ENCODE results near the gene OR6M1. TPM values are rescaled to one million over a fixed set of nuclear protein-coding genes. Genes with fewer than 3 reads are reported as not detected.

Gene OR6M1
- total RNA-seq, 4 donors from 2014 or later, result not detected

DNA sequence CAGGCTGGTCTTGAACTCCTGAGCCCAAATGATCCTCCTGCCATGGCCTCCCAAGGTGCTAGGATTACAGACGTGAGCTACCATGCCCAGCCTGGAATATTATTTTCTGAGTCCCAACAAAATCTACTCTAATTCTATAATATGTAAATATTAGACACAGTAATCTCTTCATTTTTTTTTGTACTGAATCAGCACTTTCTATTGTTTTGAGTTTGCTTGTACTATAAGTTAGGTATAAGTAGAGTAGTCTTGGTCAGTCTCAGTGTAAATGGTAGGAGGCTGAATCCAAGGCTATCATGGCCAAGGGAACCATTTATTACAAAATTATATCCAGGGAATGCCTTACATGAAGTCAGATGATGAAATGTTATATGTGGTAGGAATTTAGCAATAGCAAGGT, 32.2 kb downstream of the OR6M1 start:
- Histone ChIP-seq H3K4me1 (no peaks in the 10 kb centered on the region), H3K9me3 (no peaks in the 10 kb centered on the region), H3K36me3 (no peaks in the 10 kb centered on the region), H3K27ac (no peak overlapping the region), H3K4me3 (no peak overlapping the region), H3K27me3 (peaks cover 8% of the 10 kb centered on the region)
- TF ChIP-seq EP300 (IDR thresholded peaks at IDR 0.05) (no peak), POLR2A (IDR thresholded peaks at IDR 0.05) (no peak), POLR2AphosphoS5 (IDR thresholded peaks at IDR 0.05) (no peak)
- TF ChIP-seq, protein P1, sequence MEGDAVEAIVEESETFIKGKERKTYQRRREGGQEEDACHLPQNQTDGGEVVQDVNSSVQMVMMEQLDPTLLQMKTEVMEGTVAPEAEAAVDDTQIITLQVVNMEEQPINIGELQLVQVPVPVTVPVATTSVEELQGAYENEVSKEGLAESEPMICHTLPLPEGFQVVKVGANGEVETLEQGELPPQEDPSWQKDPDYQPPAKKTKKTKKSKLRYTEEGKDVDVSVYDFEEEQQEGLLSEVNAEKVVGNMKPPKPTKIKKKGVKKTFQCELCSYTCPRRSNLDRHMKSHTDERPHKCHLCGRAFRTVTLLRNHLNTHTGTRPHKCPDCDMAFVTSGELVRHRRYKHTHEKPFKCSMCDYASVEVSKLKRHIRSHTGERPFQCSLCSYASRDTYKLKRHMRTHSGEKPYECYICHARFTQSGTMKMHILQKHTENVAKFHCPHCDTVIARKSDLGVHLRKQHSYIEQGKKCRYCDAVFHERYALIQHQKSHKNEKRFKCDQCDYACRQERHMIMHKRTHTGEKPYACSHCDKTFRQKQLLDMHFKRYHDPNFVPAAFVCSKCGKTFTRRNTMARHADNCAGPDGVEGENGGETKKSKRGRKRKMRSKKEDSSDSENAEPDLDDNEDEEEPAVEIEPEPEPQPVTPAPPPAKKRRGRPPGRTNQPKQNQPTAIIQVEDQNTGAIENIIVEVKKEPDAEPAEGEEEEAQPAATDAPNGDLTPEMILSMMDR (IDR thresholded peaks at IDR 0.05), result no peak
- 67 to 70% methylated on average over 1 of the region's 1 CpG for WGBS, 2 donors (ENCODE audit: low coverage in 1 of 2)
- ATAC-seq, result no peak

DNA sequence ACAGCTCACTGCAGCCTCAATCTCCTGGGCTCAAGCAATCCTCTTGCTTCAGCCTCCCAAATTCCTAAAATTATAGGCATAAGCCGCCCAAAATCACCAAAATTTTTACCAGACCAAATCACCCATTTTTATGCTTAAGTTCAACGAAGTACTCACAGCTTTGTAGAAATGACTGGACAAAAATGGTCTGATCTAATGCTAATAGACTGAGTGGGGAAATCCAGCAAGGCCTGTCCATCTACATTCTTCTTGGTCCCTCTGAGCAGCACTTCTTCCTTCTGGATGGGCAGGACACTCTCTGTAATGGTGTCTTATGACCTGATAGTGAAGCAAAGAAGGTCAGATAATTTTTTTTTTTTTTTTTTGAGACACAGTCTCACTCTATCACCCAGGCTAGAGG, 33.1 kb downstream of the OR6M1 start:
- TF ChIP-seq EP300 (IDR thresholded peaks at IDR 0.05) (no peak), POLR2A (IDR thresholded peaks at IDR 0.05) (no peak), POLR2AphosphoS5 (IDR thresholded peaks at IDR 0.05) (no peak)
- TF ChIP-seq, protein P1 (IDR thresholded peaks at IDR 0.05), result no peak
- H3K27ac ChIP-seq, result no peak overlapping the region
- no peaks in the 10 kb centered on the region for H3K36me3 ChIP-seq

DNA sequence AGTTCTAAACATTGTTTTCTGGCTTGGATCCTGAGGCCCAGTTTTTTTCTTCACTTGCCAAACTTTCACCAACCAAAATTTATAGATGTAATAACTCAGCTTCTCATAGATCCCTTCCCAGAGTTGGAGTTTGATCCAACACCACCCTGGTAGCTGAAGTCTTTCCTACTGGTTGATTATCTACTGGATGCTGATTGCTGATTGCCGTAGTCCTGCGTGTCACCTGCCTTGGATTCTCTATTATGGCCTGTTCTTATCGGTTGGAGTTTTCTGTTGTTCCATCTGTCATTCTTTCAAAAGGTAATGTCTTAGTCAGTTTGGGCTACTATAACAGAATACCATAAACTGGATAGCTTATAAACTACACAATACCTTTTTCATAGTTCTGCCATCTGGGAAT, 34.5 kb downstream of the OR6M1 start:
- ATAC-seq, result no peak
- 89 to 90% methylated on average over 3 of the region's 3 CpGs for WGBS, 2 donors (ENCODE audit: low coverage in 1 of 2)
- H3K27ac ChIP-seq, result no peak overlapping the region
- H3K36me3 ChIP-seq, result no peaks in the 10 kb centered on the region
- no peaks in the 10 kb centered on the region for H3K9me3 ChIP-seq
- TF ChIP-seq POLR2AphosphoS5 (IDR thresholded peaks at IDR 0.05), result no peak
- TF ChIP-seq POLR2A (IDR thresholded peaks at IDR 0.05), result no peak
- TF ChIP-seq, protein P1 (IDR thresholded peaks at IDR 0.05), result no peak
- no peak for TF ChIP-seq EP300 (IDR thresholded peaks at IDR 0.05)
- H3K4me1 ChIP-seq, result no peaks in the 10 kb centered on the region
- H3K27me3 ChIP-seq, result no peaks in the 10 kb centered on the region
- no peak overlapping the region for H3K4me3 ChIP-seq

More for the DNA sequence above, 33.1 kb downstream of the OR6M1 start:
- Histone ChIP-seq H3K27me3 (no peaks in the 10 kb centered on the region), H3K4me1 (no peaks in the 10 kb centered on the region), H3K4me3 (no peak overlapping the region), H3K9me3 (no peaks in the 10 kb centered on the region)
- ATAC-seq, result no peak
- 63 to 75% methylated on average over 2 of the region's 2 CpGs for WGBS, 2 donors (ENCODE audit: low coverage in 1 of 2)

DNA sequence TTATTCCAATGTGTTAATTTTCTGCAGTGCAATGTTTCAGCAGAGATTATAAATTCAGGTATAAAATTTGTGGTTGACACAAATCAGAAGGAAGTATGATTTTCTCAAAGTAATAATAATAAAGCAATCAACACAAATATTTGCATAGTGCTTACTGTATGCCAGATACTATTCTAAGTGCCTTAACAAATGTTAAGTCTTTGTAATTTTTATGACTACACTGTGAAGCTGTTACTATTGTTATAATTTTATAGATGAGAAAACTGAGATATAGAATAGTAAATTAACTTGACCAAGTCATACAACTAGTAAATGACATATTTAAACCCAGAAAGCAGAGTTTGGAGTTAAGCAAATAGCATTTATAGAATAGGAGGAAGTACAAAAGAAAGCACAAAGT, 35.4 kb downstream of the OR6M1 start:
- Histone ChIP-seq H3K36me3 (no peaks in the 10 kb centered on the region), H3K4me1 (no peaks in the 10 kb centered on the region), H3K27me3 (no peaks in the 10 kb centered on the region), H3K27ac (no peak overlapping the region), H3K9me3 (no peaks in the 10 kb centered on the region), H3K4me3 (no peak overlapping the region)
- ATAC-seq, result no peak
- TF ChIP-seq POLR2A (IDR thresholded peaks at IDR 0.05), result no peak
- no peak for TF ChIP-seq POLR2AphosphoS5 (IDR thresholded peaks at IDR 0.05)
- no peak for TF ChIP-seq EP300 (IDR thresholded peaks at IDR 0.05)
- TF ChIP-seq, protein P1 (IDR thresholded peaks at IDR 0.05), result no peak

DNA sequence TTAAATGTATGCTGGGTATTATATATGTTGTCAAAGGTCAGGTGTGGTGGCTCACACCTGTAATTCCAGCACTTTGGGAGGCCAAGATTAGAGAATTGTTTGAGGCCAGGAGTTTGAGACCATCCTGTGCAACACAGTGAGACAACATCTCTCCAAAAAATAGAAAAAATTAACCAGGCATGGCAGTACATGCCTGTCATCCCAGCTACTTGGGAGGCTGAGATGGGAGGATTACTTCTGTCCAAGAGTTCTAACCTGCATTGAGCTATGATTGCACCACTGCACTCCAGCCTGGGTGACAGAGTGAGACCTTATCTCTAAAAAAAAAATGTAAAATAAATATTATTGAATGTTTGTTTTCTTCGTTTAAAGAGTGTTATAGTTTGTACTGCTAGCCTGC, 40.5 kb downstream of the OR6M1 start:
- Histone ChIP-seq H3K27ac (no peak overlapping the region), H3K9me3 (peaks cover 0 to 22% (median 0%) of the 10 kb centered on the region in 3 donors), H3K4me1 (no peaks in the 10 kb centered on the region), H3K27me3 (no peaks in the 10 kb centered on the region), H3K4me3 (no peak overlapping the region), H3K36me3 (no peaks in the 10 kb centered on the region)
- no peak for ATAC-seq
- WGBS, 2 donors (ENCODE audit: low coverage in 1 of 2), result 42 to 50% methylated on average over 1 of the region's 1 CpG
- TF ChIP-seq EP300 (IDR thresholded peaks at IDR 0.05), result no peak
- no peak for TF ChIP-seq POLR2AphosphoS5 (IDR thresholded peaks at IDR 0.05)
- TF ChIP-seq, protein P1 (IDR thresholded peaks at IDR 0.05), result no peak
- no peak for TF ChIP-seq POLR2A (IDR thresholded peaks at IDR 0.05)

Data from gastroesophageal sphincter (tissue), 4 donors.